HEK293 (cell line): Measurements from ENCODE around the gene SLC36A4.

ENCODE experiments used
- CTCF ChIA-PET: fragments of 350-600 bp; formaldehyde crosslinking; extraction: SDS; loops from one replicate; lab custom pipeline; 2021; ENCODE audit warnings: antibody characterized with exemption; lab: Yijun Ruan, JAX
- POLR2A ChIA-PET: fragments of 300-600 bp; formaldehyde crosslinking; extraction: SDS; loops from one replicate; lab custom pipeline; 2020; ENCODE audit warnings: antibody characterized with exemption, inconsistent platforms; lab: Yijun Ruan, JAX
- H3K27ac ChIP-seq: fragments of 200-500 bp; sonication (Bioruptor generic); 2 replicates; pipeline ENCODE4 v1.5.1; 2014; ENCODE audit warnings: low read depth, low read length, control low read depth, inconsistent platforms; ENCODE audit errors: extremely low read depth
- H3K36me3 ChIP-seq, 2 experiments: fragments of 200-500 bp in 1 of 2; sonication (Bioruptor generic) in 1 of 2; 1 replicate in 1 of 2; 2 replicates in 1 of 2; pipeline ENCODE4 v1.5.1; 2014 to 2017; ENCODE audit warnings: inconsistent platforms in 2 of 2, low read length in 2 of 2; ENCODE audit not compliant: control insufficient read depth in 2 of 2, insufficient read depth in 1 of 2
- H3K4me1 ChIP-seq: fragments of 200-500 bp; sonication (Bioruptor generic); 2 replicates; pipeline ENCODE4 v1.5.1; 2014; ENCODE audit warnings: mild to moderate bottlenecking, low read length, inconsistent platforms; ENCODE audit not compliant: control insufficient read depth, insufficient read depth
- H3K4me3 ChIP-seq: 2 replicates; pipeline ENCODE4 v1.5.1; 2011; ENCODE audit warnings: low read depth, mild to moderate bottlenecking, control low read depth, low read length, moderate library complexity
- H3K9me3 ChIP-seq: fragments of 200-500 bp; sonication (Bioruptor generic); 2 replicates; pipeline ENCODE4 v1.5.1; 2014; ENCODE audit warnings: low read depth, low read length, inconsistent platforms; ENCODE audit not compliant: control insufficient read depth, insufficient read depth
- MYNN ChIP-seq: fragments of 450-650 bp; formaldehyde crosslinking; IDR thresholded peaks from 2 replicates; pipeline ENCODE4 v1.5.1; 2016; ENCODE audit warnings: missing biosample characterization, missing genetic modification characterization, borderline replicate concordance
- MZF1 ChIP-seq: fragments of 450-650 bp; formaldehyde crosslinking; IDR thresholded peaks from 2 replicates; pipeline ENCODE4 v1.5.1; 2017; ENCODE audit warnings: missing biosample characterization, missing genetic modification characterization, borderline replicate concordance
- ZBTB20 ChIP-seq: fragments of 450-650 bp; formaldehyde crosslinking; IDR thresholded peaks from 2 replicates; pipeline ENCODE4 v1.5.1; 2016; ENCODE audit warnings: missing biosample characterization, missing genetic modification characterization
- ZNF155 ChIP-seq: fragments of 450-650 bp; formaldehyde crosslinking; IDR thresholded peaks from 2 replicates; pipeline ENCODE4 v1.5.1; 2016; ENCODE audit warnings: missing biosample characterization, missing genetic modification characterization
- ZNF175 ChIP-seq: fragments of 450-650 bp; formaldehyde crosslinking; IDR thresholded peaks from 2 replicates; pipeline ENCODE4 v1.5.1; 2016; ENCODE audit warnings: missing biosample characterization, missing genetic modification characterization
- ZNF184 ChIP-seq: fragments of 450-650 bp; IDR thresholded peaks from 2 replicates; pipeline ENCODE4 v1.5.1; 2018; ENCODE audit warnings: missing biosample characterization, mild to moderate bottlenecking, missing genetic modification characterization
- ZNF324 ChIP-seq: fragments of 450-650 bp; formaldehyde crosslinking; IDR thresholded peaks from 2 replicates; pipeline ENCODE4 v1.5.1; 2016; ENCODE audit warnings: missing biosample characterization, missing genetic modification characterization
- ZNF366 ChIP-seq: fragments of 450-650 bp; formaldehyde crosslinking; conservative IDR thresholded peaks from 2 replicates; pipeline ENCODE4 v1.5.1; 2016; ENCODE audit warnings: missing biosample characterization, missing genetic modification characterization
- ZNF426 ChIP-seq: fragments of 450-650 bp; formaldehyde crosslinking; IDR thresholded peaks from 2 replicates; pipeline ENCODE4 v1.5.1; 2017; ENCODE audit warnings: missing biosample characterization, missing genetic modification characterization, mild to moderate bottlenecking, inconsistent platforms, moderate library complexity
- ZNF560 ChIP-seq: fragments of 450-650 bp; formaldehyde crosslinking; IDR thresholded peaks from 2 replicates; pipeline ENCODE4 v1.5.1; 2017; ENCODE audit warnings: missing biosample characterization, missing genetic modification characterization, borderline replicate concordance
- ZNF677 ChIP-seq: fragments of 450-650 bp; IDR thresholded peaks from 2 replicates; pipeline ENCODE4 v1.5.0; 2018; ENCODE audit warnings: missing biosample characterization, mild to moderate bottlenecking, missing genetic modification characterization, moderate library complexity
- ZXDB ChIP-seq: fragments of 450-650 bp; formaldehyde crosslinking; IDR thresholded peaks from 2 replicates; pipeline ENCODE4 v1.5.1; 2016; ENCODE audit warnings: missing biosample characterization, missing genetic modification characterization
- TF ChIP-seq, protein P1 (sequence below): fragments of 450-650 bp; formaldehyde crosslinking; IDR thresholded peaks from 2 replicates; pipeline ENCODE4 v1.5.1; 2016; ENCODE audit warnings: missing biosample characterization, missing genetic modification characterization
- TF ChIP-seq, protein P2 (sequence below): fragments of 450-650 bp; formaldehyde crosslinking; IDR thresholded peaks from 2 replicates; pipeline ENCODE4 v1.5.1; 2016; ENCODE audit warnings: missing biosample characterization, missing genetic modification characterization, borderline replicate concordance
- TF ChIP-seq, protein P3 (sequence below): IDR thresholded peaks from 2 replicates; pipeline ENCODE4 v1.6.1; 2011; ENCODE audit warnings: mild to moderate bottlenecking, low read depth, low read length, borderline replicate concordance
- TF ChIP-seq, protein P4 (sequence below): fragments of 450-650 bp; formaldehyde crosslinking; IDR thresholded peaks from 2 replicates; pipeline ENCODE4 v1.5.1; 2016; ENCODE audit warnings: missing biosample characterization, missing genetic modification characterization, borderline replicate concordance
- TF ChIP-seq, protein P5 (sequence below): fragments of 450-650 bp; formaldehyde crosslinking; IDR thresholded peaks from 2 replicates; pipeline ENCODE4 v1.5.1; 2016; ENCODE audit warnings: missing biosample characterization, missing genetic modification characterization
- TF ChIP-seq, protein P6 (sequence below): fragments of 450-650 bp; formaldehyde crosslinking; IDR thresholded peaks from 2 replicates; pipeline ENCODE4 v1.5.1; 2017; ENCODE audit warnings: missing biosample characterization, missing genetic modification characterization
- TF ChIP-seq, protein P7 (sequence below): fragments of 450-650 bp; formaldehyde crosslinking; conservative IDR thresholded peaks from 2 replicates; pipeline ENCODE4 v1.5.1; 2016; ENCODE audit warnings: low read depth, missing biosample characterization, missing genetic modification characterization

Gene SLC36A4

DNA sequence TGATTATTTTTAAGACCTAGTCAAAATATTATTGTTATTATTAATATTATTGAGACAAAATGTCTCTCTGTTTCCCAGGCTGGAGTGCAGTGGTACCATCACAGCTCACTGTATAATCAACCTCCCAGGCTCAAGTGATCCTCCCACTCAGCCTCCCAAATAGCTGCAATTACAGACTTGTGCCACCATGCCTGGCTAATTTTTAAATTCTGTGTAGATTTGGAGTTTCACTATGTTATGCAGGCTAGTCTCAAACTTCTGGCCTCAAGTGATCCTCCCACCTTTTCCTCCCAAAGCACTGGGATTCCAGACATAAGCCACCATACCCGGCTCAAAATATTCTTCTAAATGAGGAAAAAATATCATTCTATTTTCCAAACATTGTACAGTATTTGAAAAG, 37.0 kb downstream of the SLC36A4 start:
- no peak overlapping the region for H3K4me3 ChIP-seq
- H3K27ac ChIP-seq: no peak overlapping the region
- H3K4me1 ChIP-seq: no peaks in the 10 kb centered on the region
- POLR2A ChIA-PET: no interaction called here
- no peaks in the 10 kb centered on the region for H3K9me3 ChIP-seq
- peaks cover 0 to 51% of the 10 kb centered on the region in 2 experiments; a peak in 2 of 3 replicates for H3K36me3 ChIP-seq
- CTCF ChIA-PET: no interaction called here
- TF ChIP-seq ZNF677: no peak
- no peak for TF ChIP-seq ZNF324 (tag by site-specific recombination)
- no peak for TF ChIP-seq ZNF426
- no peak for TF ChIP-seq ZNF175 (tag by site-specific recombination)
- no peak for TF ChIP-seq ZNF560 (tag by site-specific recombination)
- TF ChIP-seq MZF1: no peak
- TF ChIP-seq, protein P1, sequence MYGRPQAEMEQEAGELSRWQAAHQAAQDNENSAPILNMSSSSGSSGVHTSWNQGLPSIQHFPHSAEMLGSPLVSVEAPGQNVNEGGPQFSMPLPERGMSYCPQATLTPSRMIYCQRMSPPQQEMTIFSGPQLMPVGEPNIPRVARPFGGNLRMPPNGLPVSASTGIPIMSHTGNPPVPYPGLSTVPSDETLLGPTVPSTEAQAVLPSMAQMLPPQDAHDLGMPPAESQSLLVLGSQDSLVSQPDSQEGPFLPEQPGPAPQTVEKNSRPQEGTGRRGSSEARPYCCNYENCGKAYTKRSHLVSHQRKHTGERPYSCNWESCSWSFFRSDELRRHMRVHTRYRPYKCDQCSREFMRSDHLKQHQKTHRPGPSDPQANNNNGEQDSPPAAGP (tag by site-specific recombination): no peak
- TF ChIP-seq, protein P2, sequence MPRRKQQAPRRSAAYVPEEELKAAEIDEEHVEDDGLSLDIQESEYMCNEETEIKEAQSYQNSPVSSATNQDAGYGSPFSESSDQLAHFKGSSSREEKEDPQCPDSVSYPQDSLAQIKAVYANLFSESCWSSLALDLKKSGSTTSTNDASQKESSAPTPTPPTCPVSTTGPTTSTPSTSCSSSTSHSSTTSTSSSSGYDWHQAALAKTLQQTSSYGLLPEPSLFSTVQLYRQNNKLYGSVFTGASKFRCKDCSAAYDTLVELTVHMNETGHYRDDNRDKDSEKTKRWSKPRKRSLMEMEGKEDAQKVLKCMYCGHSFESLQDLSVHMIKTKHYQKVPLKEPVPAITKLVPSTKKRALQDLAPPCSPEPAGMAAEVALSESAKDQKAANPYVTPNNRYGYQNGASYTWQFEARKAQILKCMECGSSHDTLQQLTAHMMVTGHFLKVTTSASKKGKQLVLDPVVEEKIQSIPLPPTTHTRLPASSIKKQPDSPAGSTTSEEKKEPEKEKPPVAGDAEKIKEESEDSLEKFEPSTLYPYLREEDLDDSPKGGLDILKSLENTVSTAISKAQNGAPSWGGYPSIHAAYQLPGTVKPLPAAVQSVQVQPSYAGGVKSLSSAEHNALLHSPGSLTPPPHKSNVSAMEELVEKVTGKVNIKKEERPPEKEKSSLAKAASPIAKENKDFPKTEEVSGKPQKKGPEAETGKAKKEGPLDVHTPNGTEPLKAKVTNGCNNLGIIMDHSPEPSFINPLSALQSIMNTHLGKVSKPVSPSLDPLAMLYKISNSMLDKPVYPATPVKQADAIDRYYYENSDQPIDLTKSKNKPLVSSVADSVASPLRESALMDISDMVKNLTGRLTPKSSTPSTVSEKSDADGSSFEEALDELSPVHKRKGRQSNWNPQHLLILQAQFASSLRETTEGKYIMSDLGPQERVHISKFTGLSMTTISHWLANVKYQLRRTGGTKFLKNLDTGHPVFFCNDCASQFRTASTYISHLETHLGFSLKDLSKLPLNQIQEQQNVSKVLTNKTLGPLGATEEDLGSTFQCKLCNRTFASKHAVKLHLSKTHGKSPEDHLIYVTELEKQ (tag by site-specific recombination): no peak
- TF ChIP-seq ZBTB20 (tag by site-specific recombination): no peak
- TF ChIP-seq, protein P3, sequence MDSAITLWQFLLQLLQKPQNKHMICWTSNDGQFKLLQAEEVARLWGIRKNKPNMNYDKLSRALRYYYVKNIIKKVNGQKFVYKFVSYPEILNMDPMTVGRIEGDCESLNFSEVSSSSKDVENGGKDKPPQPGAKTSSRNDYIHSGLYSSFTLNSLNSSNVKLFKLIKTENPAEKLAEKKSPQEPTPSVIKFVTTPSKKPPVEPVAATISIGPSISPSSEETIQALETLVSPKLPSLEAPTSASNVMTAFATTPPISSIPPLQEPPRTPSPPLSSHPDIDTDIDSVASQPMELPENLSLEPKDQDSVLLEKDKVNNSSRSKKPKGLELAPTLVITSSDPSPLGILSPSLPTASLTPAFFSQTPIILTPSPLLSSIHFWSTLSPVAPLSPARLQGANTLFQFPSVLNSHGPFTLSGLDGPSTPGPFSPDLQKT: no peak
- TF ChIP-seq ZNF184 (tag by site-specific recombination): no peak
- TF ChIP-seq, protein P4, sequence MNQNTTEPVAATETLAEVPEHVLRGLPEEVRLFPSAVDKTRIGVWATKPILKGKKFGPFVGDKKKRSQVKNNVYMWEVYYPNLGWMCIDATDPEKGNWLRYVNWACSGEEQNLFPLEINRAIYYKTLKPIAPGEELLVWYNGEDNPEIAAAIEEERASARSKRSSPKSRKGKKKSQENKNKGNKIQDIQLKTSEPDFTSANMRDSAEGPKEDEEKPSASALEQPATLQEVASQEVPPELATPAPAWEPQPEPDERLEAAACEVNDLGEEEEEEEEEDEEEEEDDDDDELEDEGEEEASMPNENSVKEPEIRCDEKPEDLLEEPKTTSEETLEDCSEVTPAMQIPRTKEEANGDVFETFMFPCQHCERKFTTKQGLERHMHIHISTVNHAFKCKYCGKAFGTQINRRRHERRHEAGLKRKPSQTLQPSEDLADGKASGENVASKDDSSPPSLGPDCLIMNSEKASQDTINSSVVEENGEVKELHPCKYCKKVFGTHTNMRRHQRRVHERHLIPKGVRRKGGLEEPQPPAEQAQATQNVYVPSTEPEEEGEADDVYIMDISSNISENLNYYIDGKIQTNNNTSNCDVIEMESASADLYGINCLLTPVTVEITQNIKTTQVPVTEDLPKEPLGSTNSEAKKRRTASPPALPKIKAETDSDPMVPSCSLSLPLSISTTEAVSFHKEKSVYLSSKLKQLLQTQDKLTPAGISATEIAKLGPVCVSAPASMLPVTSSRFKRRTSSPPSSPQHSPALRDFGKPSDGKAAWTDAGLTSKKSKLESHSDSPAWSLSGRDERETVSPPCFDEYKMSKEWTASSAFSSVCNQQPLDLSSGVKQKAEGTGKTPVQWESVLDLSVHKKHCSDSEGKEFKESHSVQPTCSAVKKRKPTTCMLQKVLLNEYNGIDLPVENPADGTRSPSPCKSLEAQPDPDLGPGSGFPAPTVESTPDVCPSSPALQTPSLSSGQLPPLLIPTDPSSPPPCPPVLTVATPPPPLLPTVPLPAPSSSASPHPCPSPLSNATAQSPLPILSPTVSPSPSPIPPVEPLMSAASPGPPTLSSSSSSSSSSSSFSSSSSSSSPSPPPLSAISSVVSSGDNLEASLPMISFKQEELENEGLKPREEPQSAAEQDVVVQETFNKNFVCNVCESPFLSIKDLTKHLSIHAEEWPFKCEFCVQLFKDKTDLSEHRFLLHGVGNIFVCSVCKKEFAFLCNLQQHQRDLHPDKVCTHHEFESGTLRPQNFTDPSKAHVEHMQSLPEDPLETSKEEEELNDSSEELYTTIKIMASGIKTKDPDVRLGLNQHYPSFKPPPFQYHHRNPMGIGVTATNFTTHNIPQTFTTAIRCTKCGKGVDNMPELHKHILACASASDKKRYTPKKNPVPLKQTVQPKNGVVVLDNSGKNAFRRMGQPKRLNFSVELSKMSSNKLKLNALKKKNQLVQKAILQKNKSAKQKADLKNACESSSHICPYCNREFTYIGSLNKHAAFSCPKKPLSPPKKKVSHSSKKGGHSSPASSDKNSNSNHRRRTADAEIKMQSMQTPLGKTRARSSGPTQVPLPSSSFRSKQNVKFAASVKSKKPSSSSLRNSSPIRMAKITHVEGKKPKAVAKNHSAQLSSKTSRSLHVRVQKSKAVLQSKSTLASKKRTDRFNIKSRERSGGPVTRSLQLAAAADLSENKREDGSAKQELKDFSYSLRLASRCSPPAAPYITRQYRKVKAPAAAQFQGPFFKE (tag by site-specific recombination): no peak
- TF ChIP-seq MYNN (tag by site-specific recombination): no peak
- no peak for TF ChIP-seq ZNF155 (tag by site-specific recombination)
- TF ChIP-seq ZNF366 (tag by site-specific recombination): no peak
- TF ChIP-seq, protein P5, sequence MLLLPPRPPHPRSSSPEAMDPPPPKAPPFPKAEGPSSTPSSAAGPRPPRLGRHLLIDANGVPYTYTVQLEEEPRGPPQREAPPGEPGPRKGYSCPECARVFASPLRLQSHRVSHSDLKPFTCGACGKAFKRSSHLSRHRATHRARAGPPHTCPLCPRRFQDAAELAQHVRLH (tag by site-specific recombination): no peak
- no peak for TF ChIP-seq ZXDB
- TF ChIP-seq, protein P6, sequence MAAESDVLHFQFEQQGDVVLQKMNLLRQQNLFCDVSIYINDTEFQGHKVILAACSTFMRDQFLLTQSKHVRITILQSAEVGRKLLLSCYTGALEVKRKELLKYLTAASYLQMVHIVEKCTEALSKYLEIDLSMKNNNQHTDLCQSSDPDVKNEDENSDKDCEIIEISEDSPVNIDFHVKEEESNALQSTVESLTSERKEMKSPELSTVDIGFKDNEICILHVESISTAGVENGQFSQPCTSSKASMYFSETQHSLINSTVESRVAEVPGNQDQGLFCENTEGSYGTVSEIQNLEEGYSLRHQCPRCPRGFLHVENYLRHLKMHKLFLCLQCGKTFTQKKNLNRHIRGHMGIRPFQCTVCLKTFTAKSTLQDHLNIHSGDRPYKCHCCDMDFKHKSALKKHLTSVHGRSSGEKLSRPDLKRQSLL (tag by site-specific recombination): no peak
- TF ChIP-seq, protein P7, sequence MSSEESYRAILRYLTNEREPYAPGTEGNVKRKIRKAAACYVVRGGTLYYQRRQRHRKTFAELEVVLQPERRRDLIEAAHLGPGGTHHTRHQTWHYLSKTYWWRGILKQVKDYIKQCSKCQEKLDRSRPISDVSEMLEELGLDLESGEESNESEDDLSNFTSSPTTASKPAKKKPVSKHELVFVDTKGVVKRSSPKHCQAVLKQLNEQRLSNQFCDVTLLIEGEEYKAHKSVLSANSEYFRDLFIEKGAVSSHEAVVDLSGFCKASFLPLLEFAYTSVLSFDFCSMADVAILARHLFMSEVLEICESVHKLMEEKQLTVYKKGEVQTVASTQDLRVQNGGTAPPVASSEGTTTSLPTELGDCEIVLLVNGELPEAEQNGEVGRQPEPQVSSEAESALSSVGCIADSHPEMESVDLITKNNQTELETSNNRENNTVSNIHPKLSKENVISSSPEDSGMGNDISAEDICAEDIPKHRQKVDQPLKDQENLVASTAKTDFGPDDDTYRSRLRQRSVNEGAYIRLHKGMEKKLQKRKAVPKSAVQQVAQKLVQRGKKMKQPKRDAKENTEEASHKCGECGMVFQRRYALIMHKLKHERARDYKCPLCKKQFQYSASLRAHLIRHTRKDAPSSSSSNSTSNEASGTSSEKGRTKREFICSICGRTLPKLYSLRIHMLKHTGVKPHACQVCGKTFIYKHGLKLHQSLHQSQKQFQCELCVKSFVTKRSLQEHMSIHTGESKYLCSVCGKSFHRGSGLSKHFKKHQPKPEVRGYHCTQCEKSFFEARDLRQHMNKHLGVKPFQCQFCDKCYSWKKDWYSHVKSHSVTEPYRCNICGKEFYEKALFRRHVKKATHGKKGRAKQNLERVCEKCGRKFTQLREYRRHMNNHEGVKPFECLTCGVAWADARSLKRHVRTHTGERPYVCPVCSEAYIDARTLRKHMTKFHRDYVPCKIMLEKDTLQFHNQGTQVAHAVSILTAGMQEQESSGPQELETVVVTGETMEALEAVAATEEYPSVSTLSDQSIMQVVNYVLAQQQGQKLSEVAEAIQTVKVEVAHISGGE (tag by site-specific recombination): no peak
